SU-DHL-6 (cell line): ENCODE results near the gene FNDC11.

Experiments
- CTCF ChIP-seq: fragments of 200-600 bp; sonication (generic); IDR thresholded peaks from one replicate; pipeline ENCODE4 v1.5.1; 2017; ENCODE audit warnings: antibody characterized with exemption, mild to moderate bottlenecking, low read length, moderate library complexity; ENCODE audit not compliant: insufficient read depth, poor library complexity, severe bottlenecking
- EZH2phosphoT487 ChIP-seq: fragments of 200-600 bp; sonication (generic), shearing (Covaris generic); conservative IDR thresholded peaks from 2 replicates; pipeline ENCODE4 v1.6.1; 2018; ENCODE audit warnings: mild to moderate bottlenecking, antibody characterized with exemption, low read length, moderate library complexity, mixed read lengths

DNA sequence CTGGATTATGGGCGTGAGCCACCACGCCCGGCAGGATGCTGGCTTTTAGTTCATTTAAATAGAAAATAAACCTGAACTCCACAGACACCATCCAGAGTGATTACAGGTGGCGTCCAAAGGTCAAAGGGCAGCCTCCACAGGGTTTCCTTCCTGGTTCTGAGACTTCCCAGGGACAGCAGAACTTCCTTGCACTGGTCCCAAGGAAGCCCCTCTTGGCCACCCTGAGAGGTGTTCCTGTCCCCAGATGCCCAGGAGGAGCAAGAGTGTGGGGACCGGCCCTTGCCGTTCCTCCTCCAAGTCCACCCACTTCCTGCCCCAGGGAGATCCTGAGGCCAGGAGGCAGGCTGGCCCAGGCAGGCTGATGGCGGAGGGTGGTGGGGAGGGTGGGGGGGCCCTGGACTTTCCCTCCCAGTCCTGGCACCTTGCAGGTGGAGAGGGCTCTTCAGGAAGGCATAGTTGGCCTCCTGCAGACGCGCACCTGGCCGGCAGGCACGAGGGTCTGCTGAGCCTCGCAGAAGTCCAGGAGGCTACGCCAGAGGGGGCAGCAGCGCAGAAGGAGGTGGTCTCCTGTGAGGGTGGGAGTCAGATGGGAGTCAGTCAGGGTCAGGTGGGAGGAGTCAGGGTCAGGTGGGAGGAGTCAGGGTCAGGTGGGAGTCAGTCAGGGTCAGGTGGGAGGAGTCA lies 5.0 kb downstream of the FNDC11 start:
- no peak for TF ChIP-seq CTCF
- no peak for TF ChIP-seq EZH2phosphoT487
